HK-2 (cell line): ENCODE measurements around the gene SCEL.

Experiments
- DNase-seq: peaks from one replicate; pipeline ENCODE4 v3.0.0-alpha.2; 2018; ENCODE audit not compliant: unreplicated experiment

SCEL gene

GRCh38 chr13:77521194-77521593 is 14.3 kb upstream of the SCEL start:
- DNase-seq, result no peak

- DNase-seq, result peak; percentile 39
Measured at GRCh38 chr13:77521595-77522367, 13.7 kb upstream of the SCEL start.

GRCh38 chr13:77522444-77522843 is 13.1 kb upstream of the SCEL start:
- DNase-seq, result no peak

- DNase-seq, result no peak
Measured at GRCh38 chr13:77523386-77523785, 12.1 kb upstream of the SCEL start.

- no peak for DNase-seq
Measured at GRCh38 chr13:77523834-77524728, 11.4 kb upstream of the SCEL start.

- DNase-seq, result no peak
Measured at GRCh38 chr13:77528414-77528813, 7.1 kb upstream of the SCEL start.

- DNase-seq, result no peak
Measured at GRCh38 chr13:77528834-77529500, 6.5 kb upstream of the SCEL start.

GRCh38 chr13:77529501-77529840 is 6.0 kb upstream of the SCEL start:
- no peak for DNase-seq

- no peak for DNase-seq
Measured at GRCh38 chr13:77530875-77531274, 4.6 kb upstream of the SCEL start.

- no peak for DNase-seq
Measured at GRCh38 chr13:77532983-77533382, 2.5 kb upstream of the SCEL start.

GRCh38 chr13:77533875-77534788 is 1.4 kb upstream of the SCEL start:
- no peak for DNase-seq

GRCh38 chr13:77536358-77536757 is 852 bp downstream of the SCEL start:
- DNase-seq, result no peak

GRCh38 chr13:77537289-77537919 is 1.9 kb downstream of the SCEL start:
- no peak for DNase-seq

GRCh38 chr13:77543711-77544110 is 8.2 kb downstream of the SCEL start:
- DNase-seq, result no peak

GRCh38 chr13:77544355-77544754 is 8.8 kb downstream of the SCEL start:
- DNase-seq, result no peak

- DNase-seq, result no peak
Measured at GRCh38 chr13:77544758-77545338, 9.3 kb downstream of the SCEL start.

- no peak for DNase-seq
Measured at GRCh38 chr13:77545626-77546412, 10.3 kb downstream of the SCEL start.

GRCh38 chr13:77548095-77548494 is 12.6 kb downstream of the SCEL start:
- no peak for DNase-seq

- DNase-seq, result no peak
Measured at GRCh38 chr13:77548594-77548993, 13.1 kb downstream of the SCEL start.

- peak; percentile 22 for DNase-seq
Measured at GRCh38 chr13:77554069-77554468, 18.6 kb downstream of the SCEL start.
